HL-60 (cell line): ENCODE data around the gene COPE.

Experiments
- CTCF ChIP-seq: IDR thresholded peaks from one replicate; pipeline ENCODE4 v1.5.1; 2011; ENCODE audit warnings: low read length, control low read depth, inconsistent platforms; ENCODE audit not compliant: insufficient read depth
- POLR2AphosphoS5 ChIP-seq: IDR thresholded peaks from 2 replicates; pipeline ENCODE4 v1.6.1; 2012; ENCODE audit warnings: low read depth
- SPI1 ChIP-seq: IDR thresholded peaks from 2 replicates; pipeline ENCODE4 v1.6.1; 2012; ENCODE audit warnings: low read depth, mild to moderate bottlenecking, borderline replicate concordance
- TF ChIP-seq, protein P1 (sequence below): IDR thresholded peaks from 2 replicates; pipeline ENCODE4 v1.6.1; 2012; ENCODE audit warnings: low read depth; ENCODE audit not compliant: insufficient replicate concordance

GRCh38 chr19:18862976-18863842 lies 56.0 kb downstream of the COPE start:
- no peak for TF ChIP-seq CTCF
- no peak for TF ChIP-seq POLR2AphosphoS5
- TF ChIP-seq, protein P1, sequence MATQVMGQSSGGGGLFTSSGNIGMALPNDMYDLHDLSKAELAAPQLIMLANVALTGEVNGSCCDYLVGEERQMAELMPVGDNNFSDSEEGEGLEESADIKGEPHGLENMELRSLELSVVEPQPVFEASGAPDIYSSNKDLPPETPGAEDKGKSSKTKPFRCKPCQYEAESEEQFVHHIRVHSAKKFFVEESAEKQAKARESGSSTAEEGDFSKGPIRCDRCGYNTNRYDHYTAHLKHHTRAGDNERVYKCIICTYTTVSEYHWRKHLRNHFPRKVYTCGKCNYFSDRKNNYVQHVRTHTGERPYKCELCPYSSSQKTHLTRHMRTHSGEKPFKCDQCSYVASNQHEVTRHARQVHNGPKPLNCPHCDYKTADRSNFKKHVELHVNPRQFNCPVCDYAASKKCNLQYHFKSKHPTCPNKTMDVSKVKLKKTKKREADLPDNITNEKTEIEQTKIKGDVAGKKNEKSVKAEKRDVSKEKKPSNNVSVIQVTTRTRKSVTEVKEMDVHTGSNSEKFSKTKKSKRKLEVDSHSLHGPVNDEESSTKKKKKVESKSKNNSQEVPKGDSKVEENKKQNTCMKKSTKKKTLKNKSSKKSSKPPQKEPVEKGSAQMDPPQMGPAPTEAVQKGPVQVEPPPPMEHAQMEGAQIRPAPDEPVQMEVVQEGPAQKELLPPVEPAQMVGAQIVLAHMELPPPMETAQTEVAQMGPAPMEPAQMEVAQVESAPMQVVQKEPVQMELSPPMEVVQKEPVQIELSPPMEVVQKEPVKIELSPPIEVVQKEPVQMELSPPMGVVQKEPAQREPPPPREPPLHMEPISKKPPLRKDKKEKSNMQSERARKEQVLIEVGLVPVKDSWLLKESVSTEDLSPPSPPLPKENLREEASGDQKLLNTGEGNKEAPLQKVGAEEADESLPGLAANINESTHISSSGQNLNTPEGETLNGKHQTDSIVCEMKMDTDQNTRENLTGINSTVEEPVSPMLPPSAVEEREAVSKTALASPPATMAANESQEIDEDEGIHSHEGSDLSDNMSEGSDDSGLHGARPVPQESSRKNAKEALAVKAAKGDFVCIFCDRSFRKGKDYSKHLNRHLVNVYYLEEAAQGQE, result no peak
- no peak for TF ChIP-seq SPI1
